GM21367 (cell line): Measurements from ENCODE around the gene FEZ2.
A peak's percentile ranks its signal among the peaks of the same experiment; 100 is the strongest.

Source experiments
- ATAC-seq: cut with Tn5 transposase; IDR thresholded peaks from one replicate; pipeline ENCODE4 v1.9.1; 2021; ENCODE audit not compliant: unreplicated experiment

The FEZ2 gene

DNA sequence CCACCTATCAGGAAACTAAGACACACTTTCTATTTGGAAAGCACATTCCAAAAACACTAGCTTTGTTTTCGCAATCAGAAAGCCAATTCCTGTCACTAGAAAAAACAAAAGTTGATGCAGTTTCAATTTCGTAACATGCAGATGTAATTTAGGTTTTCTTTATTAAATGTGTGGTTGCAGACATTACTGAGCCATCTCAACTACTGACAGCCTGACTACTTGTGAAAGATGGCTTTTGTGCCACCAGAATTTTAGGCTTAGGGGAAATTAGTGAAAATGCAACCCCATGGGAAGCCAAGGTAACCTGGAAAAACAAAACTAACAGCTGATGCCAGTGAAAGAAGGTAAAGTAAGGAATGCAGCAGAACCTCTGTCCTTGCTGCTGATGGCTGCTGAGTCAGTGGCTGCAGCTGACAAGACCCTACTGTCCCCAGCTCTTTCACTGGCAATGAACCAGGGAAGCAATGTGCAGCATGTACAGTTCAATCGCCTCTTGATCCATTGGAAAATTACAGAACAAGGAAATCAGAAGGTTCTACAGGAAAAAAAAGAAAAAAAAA lies 34.9 kb downstream of the FEZ2 start:
- no peak for ATAC-seq

DNA sequence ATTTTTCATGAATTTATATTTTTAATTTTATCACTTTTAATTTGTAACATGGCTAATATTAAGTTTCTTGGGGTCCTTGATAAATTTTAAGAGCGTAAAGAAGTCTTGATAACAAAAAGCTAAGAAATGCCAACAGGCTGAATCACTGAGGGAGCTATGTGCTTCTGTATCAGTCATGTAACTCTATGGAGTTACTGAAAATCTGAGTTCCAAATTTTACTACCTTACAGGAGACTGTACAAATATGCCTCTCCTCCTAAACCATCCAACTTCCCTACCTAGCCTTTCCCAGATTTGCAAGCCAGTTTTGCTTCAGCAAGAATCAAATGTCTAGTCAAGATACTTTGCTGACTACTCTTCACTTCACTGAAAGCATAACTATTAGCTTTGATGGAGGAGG lies 35.7 kb downstream of the FEZ2 start:
- no peak for ATAC-seq

DNA sequence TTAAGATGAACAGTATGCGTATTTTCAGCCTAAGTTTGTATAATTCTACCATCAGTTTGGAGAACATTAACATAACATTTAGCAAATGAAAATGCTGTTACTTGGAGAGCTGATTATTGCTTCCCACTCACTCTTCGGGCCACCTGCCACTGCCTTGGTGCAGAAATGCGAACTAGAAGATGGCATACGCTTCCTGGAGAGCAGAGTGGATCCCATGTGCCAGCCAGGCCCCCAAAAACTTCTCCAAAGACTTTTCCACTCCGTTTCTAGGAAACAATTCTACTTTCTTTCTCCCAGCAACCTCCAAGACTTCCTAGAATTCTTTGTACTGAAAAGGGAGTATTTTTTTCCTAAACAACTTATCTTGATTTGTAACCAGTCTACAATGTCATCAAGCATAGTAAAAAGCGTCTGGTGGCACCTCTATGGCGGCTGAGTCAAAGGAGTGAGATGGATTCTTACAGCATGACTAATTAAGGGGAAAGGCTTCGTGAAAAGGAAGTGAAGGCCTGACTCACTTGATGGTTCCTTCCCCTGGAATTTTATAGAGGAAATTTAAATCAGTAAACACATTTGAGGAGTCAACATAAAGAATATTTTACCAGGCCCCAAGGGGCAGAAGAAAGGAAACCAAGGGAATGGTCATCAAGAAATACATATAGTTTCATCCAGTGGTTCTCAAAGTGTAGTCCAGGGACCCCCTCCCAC lies 36.6 kb downstream of the FEZ2 start:
- ATAC-seq, result no peak

DNA sequence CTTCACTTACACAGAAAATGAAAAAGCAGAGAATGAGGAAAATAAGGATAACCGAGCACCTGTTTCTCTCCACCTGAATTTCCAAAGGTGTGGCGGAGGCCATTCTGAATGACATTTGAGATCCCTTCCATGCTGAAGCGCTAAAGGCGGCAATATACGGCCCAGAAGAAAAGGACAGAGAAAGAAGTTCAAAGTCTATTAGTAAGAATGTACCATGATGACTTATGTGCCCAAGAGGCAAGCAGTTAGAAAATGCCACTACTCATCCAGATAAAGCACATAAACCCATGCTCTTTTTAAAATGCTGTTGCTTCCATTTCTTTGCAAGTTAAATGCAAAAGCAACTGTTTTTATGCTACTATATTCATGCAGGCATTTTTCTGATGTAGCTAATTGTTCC lies 37.2 kb downstream of the FEZ2 start:
- ATAC-seq, result no peak

- no peak for ATAC-seq
Measured at GRCh38 chr2:36559221-36559942, 38.6 kb downstream of the FEZ2 start.

DNA sequence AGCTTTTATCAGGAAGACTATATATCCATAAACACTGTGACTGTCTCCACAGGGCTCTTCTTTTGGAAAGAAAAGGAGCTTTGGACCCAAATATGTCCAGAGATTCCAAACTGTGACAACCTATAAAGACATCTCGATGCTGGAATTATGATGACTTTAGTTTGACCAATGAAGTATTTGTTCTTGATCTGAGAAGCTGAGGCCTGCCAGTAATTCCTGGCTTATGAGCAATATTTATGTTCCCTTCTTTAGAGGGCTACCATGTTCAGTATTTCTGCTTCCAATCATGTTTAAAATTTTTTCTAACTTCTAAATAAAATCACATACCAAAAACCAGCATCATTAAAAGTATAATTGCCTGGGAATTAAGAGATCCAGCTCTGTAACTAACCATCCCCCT lies 41.1 kb downstream of the FEZ2 start:
- no peak for ATAC-seq

- ATAC-seq, result no peak
Measured at GRCh38 chr2:36555789-36556188, 42.2 kb downstream of the FEZ2 start.

DNA sequence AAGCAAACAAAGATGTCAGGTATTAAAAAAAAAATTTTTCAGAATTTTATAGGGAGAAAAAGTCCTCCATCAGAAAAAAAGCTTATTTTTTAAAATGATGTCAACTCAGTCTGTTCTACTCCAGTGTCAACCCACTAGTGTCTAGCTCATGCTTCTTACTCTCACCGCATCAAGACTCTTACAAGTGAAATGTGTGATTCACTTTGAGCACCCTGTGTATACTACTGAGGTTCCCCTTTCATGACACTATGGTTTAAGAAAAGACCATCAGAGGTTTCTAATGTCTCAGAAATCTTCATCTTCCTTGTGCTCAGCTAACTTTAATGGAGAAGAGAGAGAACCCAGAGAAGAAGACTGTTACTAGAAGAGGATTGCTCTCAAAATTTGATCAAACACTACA lies 43.4 kb downstream of the FEZ2 start:
- no peak for ATAC-seq

GRCh38 chr2:36553683-36554082 lies 44.3 kb downstream of the FEZ2 start:
- no peak for ATAC-seq

DNA sequence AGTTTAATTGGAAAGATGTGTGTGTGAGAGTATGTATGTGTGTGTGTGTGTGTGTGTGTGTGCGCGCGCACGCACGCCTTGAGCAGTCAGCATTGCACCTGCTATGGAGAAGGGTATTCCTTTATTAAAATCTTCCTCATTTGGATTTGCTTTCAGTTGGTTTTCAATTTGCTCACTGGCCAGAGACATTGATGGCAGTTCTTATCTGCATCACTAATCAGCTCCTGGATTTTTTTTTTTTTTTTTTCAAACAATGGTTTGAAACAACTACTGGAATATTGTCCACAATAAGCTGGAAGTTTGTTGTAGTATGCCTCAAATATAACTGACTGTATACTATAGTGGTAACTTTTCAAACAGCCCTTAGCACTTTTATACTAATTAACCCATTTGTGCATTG lies 48.0 kb downstream of the FEZ2 start:
- ATAC-seq, result no peak

- ATAC-seq, result no peak
Measured at GRCh38 chr2:36549165-36549574, 48.8 kb downstream of the FEZ2 start.

GRCh38 chr2:36547906-36548305 lies 50.1 kb downstream of the FEZ2 start:
- no peak for ATAC-seq

DNA sequence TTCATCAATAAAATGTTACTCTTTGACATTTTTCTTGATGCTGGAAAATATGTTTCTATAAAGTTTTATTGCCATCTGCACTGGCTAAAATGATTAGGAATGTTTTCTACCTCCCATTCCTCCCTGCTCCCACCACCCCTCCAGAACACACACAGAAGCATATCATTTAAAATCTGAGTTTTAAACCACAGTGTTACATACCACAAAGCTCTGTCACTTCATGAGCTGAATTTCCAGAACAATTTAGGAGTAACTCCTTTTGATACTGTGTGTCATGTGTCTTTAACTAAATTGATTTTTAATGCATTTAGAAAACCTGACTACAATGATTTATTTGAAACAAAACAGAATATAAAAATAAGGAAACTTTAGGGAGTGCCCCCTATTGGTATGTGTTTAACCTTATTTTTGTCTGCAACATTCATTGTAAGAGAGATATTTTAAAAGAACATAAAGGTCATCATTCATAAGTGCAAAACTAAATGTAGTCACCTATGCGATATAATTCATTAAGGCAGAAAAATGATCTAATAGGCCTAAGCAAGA lies 52.0 kb downstream of the FEZ2 start:
- no peak for ATAC-seq

DNA sequence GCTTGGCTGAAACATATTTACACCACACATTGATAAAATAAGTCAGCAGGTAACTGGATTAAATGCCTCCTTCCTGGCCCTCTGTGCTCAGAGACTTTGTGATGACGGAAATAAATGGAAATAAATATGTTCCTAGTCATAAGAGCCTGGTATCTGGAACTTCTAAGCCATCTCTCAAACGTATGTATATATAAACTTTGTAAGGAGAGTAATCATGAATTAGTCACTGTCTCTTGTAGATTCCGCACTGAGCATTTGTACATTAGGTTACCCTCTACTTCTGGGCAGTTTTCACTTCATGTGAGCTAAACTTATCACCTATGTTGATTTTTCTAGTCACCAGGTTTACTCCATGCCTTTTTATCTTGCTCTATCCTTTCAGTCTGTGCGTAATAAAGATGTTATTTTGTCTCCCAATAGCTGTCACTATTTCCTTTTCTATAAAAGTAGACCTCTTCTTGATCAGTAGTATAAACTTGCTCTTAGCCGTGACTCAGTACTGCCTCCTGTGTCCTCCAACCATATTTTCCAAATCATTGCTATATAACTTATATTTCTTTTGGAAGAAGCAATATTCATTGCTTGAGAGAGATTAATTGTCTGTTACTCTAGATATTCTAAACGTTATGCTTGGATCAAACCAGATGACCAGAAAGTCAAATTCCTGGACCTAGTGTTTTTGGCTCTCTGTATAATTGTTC lies 53.2 kb downstream of the FEZ2 start:
- ATAC-seq, result no peak

DNA sequence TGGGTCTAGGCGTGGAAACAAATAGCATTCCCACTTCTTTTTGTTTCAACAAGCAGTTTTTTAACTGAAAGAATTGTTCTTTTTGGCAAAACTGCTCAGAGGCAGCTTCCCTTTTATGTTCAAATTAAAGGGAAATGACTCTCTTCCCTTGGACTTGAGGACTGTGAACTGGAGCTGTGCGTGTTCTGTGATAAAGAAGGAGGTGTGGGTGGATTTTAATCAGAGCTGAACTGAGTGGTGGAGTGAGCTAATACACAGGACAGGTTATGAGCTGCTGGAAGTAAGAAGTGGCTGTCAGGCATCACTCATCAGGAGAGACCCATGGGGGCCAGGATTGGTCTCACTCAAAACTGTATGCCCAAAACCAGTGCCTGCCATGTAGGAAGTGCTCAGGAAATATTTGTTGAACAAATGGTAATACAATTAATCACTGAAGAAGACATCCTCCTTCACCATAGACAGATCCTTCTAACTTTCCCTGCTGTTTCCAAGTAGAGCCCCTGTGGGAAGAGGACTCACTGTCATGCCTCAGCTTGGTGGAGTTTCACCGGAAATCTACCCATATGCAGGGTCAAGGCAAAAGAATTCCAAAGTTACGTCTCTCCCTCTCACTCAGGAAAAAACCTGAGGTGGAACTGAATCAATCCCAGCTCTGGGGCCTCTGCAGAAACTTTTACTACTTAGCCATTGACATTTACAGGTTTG lies 55.9 kb downstream of the FEZ2 start:
- no peak for ATAC-seq

- ATAC-seq, result no peak
Measured at GRCh38 chr2:36540986-36541754, 56.8 kb downstream of the FEZ2 start.

DNA sequence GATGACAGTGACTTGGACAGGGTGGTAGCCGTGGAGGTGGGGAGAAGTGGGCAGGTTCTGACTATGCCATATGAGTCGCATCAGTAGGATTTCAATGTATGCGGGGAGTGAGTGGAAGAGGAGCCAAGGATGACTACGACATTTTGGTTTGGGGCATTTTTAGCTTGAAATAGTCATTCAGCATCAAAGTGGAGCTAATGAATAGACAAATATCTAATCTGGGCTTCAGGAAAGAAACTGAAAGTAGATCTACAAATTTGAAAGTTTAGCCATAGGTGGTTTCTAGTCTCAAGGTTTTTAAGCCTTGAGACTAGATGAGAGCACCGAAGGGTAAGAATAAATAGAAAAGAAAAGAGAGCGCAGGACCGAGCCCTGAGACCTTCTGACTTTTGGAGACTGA lies 58.3 kb downstream of the FEZ2 start:
- peak; percentile 64 for ATAC-seq

- ATAC-seq, result no peak
Measured at GRCh38 chr2:36538335-36538734, 59.6 kb downstream of the FEZ2 start.

GRCh38 chr2:36536776-36537175 lies 61.2 kb downstream of the FEZ2 start:
- ATAC-seq, result no peak

DNA sequence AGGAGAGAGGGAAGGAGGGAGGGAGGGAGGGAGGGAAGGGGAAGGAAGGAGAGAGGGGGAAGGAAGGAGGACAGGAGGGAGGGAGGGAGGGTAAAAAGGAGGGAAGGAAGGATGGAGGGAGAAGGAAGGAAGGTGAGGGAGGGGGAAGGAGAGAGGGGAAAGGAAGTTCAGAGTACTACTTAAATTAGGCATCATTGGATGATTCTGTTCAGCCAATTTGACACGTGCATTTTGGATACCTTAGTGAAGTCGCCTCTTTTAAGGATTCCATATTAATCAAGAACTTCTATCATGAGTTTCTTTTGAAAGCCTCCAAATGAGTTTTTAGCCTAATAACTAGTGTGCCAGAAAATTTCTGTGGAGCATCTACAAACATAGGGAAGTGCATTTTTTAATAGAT lies 62.9 kb downstream of the FEZ2 start:
- no peak for ATAC-seq
